ENCODE measurements around the gene PRSS58.

The PRSS58 gene, protein sequence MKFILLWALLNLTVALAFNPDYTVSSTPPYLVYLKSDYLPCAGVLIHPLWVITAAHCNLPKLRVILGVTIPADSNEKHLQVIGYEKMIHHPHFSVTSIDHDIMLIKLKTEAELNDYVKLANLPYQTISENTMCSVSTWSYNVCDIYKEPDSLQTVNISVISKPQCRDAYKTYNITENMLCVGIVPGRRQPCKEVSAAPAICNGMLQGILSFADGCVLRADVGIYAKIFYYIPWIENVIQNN

DNA sequence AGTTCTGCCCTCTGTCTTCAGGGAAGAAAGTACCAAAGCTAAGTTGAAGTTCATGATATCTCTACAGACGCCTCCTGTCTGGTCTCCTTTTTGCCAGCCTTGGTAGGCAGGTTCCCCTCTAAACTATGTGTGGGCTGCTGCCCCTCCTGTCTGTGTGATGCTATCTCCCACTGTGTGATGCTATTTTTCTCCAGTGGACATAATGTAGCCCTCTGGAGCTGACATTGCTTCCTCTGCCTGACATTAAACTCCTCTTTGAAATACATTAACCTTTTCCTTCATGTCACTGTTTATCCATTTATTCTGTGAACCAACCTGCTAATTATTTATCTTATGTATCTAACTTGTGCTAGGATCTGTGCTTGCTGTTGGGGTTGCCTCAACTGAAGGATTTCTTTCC lies at the start of gene PRSS58:
PRSS58 (minus strand) TSS at position 101 of the 400 bp plus-strand sequence. CDS start 351 bp downstream, outside the sequence.
- no peak for DNase-seq

DNA sequence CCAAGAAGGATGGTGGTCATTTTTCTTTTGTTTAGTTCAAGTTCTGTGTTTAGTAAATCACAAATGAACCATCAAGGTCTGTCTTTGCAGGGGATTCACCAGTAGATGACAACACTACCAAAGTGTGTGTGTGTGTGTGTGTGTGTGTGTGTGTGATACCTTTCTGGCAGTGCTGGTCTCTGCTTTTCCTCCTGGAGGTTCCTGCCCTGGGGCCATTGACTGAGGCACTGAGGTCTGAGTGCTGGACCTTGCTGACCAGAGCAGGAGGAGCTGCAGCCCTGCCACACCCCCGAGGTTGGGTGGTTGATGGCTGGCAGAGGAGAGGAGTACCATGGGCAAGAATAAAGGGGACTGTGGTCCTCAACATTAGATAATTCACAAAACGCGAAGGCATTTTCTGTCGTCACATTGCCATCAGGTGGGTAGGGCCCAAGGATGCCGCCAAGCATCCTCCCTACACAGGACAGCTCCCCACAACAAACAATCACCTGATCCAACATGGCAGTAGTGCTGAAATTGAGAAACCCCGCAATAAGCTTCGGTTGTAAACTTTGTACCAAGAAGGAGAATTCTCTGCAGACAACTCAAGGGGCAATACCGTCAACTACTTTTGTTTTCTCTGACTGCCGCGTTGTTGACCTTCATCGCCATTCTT lies 49.5 kb upstream of the PRSS58 start:
- no peak for DNase-seq

DNA sequence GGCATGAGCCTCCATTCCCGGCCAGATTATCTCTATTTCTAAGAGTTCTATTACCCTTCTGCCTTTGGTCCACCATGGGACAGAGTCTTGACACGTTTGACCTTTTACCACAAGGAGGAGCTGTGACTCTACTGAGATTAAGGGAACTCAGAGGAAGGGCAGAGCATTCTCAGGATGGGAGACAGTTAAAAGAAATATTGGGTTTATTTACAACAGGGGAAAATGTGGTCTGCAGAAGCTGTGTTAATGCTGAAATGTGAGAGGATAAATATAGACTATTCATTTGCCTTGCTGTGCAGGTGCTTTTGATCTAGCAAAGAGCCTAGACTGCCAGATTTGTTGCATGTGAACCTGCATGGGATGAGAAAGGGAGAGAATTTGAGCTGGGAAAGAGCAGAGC lies 45.8 kb upstream of the PRSS58 start:
- DNase-seq, result no peak

DNA sequence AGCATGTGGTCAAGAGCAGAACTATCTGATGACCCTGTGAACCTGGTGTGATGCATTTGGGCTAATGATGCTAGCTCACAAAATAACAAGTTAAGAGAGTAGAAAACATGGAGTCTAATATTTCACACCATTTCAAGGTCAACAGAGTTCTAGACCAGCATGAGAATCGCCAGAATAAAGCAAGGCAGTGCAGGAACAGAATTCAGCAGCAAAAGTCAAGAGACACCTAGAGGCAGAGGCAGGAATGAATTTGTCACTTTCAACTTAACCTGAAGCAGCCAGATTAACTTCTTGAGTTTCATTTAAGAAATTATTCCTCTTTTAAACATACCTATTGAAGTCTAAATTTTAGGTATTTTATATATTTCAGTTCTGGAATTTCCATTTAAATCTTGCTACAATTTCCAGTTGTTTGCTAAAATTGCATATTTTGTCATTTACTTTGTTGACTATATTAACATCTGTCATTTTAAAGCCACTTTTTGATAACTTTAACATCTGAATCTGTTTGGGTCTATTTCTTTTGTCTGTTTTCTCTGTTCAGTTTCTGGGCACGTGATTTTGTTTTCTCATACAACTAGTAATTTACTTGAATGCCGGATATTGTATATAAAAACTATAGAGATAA lies 44.2 kb upstream of the PRSS58 start:
- DNase-seq, result no peak

DNA sequence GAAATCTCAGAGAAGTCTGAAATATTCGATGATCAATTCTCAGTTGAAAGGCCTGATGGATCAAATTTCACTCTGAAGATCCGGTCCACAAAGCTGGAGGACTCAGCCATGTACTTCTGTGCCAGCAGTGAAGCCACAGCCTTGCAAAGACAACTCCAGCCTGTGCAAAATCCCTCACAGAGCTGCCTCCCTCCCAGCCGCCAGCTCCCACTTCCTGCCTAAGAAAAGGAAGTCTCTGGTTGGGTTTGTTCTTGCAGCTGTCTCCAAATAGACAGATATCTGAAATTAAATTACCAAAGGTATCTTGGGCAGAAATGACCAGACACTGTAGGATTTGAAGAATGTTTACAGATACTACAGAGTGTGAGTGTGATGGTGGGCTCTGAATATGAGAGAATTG lies 43.4 kb upstream of the PRSS58 start:
- no peak for DNase-seq

DNA sequence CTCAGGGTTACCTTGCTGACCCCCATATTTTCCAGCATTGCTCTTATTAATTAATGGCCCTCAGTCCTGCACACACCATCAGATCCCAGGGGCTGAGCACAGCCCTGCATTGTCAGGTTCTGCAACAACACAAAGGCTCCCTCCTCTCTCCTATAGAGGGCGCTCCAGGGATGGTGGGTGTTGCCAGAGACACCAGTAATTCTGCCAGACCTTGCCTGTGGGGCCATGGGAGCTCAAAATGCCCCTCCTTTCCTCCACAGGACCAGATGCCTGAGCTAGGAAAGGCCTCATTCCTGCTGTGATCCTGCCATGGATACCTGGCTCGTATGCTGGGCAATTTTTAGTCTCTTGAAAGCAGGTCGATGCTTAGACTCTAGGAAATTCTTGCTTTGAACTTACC lies 42.8 kb upstream of the PRSS58 start:
- no peak for DNase-seq

DNA sequence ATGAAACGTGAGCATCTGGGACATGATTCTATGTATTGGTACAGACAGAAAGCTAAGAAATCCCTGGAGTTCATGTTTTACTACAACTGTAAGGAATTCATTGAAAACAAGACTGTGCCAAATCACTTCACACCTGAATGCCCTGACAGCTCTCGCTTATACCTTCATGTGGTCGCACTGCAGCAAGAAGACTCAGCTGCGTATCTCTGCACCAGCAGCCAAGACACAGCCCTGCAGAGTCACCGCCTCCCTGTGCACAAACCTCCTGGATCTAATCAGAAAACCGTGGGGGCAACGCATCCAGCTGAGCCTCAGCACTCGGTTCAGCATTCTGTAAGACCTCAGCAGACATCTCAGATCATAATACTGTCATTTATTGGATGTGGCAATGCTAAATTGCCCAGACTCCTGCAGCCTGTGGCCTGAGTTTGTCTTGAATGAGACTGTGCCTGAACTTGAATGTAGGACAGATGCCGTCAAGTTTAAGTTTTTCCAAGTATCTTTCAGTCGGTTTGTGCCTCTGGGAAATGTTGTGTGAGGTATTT lies 41.5 kb upstream of the PRSS58 start:
- DNase-seq, result no peak

DNA sequence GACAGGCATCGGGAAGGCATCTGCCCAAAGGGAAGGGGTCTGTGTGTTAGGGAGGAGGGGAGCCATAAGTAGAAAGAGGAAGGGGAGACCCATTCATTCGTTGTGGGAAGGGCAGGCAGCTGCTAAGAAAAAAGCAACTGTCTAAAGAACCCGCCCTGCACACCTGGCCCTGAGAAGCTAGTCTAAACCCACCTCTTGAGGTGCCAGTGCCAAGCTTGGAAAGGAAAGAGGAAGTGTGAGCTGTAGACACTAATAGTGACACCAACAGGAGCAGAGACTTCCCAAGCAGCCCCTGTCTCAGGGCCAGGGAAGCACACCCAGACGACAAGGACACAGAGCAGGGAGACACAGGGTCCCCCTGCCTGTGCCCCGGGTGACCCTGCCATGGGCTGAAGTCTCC lies 40.8 kb upstream of the PRSS58 start:
- DNase-seq, result no peak

DNA sequence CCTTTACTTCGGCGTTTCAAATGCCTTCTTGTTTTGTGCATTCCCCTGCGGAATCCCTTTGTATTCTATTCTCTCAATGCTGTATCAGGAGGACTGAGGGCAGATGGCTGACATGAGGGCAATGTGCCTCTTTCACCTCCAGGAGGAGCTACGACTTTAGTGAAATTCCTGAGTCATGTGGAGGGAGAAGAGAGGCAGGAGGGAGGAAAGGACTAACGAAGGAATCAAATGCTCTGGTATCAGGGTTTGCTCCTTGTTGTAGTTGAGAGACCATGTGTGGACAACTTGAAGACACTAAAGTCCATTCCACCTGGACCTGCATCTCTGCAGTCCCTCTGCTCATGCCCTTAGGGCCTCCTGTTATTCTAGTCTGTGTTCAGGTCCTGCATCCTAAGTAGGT lies 40.2 kb upstream of the PRSS58 start:
- DNase-seq, result no peak

DNA sequence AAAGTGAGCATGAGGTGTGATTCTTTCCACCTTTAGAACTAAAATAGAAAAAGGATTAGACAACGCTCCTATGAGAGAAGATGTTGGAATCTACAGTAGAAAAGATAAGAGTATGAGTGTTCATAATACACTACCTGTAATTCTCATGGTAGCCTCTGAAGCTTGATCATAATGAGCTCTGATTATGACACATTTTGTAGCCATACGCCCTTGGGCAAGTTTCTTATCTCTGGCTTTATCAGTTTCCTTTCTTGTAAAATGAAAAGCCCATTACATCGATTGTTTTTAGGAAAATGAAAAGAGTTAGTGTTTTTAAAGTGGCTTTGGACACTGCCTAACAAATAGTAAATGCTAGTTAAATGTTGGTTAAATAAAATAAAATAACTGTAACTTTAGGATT lies 22.4 kb upstream of the PRSS58 start:
- DNase-seq, result no peak

DNA sequence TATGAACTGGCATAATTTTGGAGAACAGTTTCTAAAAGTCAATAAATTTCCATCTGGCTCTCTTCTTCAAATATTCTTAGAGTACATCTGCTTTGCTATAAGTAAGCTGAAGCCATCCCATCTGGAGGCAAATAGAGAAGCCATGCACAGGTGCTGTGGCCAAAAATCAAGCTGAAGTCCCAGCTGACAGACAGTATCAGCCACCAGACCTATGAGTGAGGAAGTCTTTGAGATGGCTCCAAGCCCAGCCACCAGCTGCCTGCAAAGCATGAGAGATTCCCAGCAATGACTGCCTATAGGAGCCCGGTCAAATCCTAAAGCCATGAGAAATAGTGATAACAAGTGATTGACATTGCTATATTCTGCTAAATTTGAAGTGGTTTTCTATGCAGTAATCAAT lies 21.7 kb upstream of the PRSS58 start:
- DNase-seq, result no peak

DNA sequence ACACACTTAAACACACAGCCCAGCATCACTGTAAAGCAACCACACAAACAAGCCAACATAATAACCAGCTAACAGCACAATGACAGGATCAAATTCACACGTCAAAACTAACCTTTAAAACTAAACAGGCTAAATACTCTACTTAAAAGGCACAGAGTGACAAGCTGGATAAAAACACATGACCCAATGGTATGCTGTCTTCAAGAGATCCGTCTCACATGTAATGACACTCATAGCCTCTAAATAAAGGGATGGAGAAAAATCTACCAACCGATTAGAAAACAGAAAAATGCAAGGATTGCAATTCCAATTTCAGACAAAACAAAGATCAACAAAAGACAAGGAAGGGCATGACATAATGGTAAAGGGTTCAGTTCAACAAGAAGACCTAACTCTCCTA lies 17.2 kb upstream of the PRSS58 start:
- DNase-seq, result no peak

DNA sequence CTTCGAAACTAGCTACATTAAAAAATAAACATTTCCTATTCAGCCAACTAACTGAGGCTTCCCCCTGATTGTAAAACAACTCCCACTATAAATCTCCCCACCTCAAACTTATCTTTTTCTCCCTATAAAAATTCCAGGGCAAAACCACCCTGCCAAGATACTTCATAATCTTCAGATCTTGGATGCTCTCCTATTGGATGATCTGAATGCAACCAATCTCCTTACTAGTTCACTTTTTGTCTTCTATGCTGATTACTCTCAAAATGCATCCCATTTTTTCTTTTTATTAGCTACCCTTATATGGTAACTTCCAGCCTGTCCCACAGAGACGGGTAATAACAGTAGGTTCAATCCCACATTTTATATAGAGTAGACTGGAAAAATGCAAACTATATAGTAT lies 15.0 kb upstream of the PRSS58 start:
- no peak for DNase-seq

DNA sequence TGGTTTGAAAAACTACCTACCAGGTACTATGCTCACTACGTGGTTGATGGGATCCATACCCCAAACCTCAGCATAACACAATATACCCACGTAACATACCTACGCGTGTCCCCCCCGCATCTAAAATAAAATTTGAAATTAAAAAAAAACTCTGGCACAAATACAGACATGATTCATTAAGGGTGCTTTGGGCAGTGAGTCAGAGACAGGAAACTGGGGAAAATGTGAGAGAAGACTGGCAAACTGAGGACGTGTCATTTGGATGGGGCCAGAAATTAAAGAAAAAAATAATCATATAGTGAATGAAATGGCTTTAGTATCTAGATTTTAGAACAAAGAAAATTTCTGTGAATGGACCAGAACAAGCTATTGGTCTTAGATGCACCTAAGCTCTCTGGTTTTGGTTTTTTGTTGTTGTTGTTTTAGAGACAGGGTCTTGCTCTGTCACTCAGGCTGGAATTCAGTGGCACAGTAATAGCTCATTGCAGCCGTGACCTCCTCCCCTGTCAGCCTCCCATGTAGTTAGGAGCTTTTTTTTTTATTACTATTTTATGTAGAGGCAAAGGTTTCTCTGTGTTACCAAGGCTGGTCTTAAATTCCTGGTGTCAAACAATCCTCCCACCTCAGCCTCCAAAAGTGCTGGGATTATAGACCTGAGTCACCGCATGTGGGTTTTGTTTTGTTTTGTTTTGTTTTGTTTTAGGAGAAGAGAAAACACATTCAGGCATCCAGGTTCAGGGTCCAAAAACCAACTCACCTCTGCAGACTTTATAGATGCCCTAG lies 5.9 kb upstream of the PRSS58 start:
- no peak for DNase-seq

DNA sequence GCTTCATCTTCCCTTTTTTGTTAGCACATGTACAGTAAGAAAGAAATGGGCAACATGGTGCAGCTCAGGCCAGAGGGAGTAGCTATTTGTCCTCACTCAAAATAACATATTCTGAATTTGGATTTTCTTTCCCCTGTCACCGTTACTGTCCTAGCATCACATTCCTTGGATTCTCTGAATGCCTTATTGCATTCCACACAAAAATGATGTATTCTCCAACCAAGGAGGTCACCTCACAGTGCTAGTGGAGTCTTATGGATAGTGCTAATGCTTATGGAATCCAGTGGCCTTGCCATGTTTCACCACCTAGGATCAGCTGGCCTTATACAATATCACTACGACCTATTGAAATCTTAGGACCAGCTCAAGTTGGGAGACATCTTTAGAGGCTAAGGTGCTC lies 7.2 kb downstream of the PRSS58 start:
- no peak for DNase-seq

DNA sequence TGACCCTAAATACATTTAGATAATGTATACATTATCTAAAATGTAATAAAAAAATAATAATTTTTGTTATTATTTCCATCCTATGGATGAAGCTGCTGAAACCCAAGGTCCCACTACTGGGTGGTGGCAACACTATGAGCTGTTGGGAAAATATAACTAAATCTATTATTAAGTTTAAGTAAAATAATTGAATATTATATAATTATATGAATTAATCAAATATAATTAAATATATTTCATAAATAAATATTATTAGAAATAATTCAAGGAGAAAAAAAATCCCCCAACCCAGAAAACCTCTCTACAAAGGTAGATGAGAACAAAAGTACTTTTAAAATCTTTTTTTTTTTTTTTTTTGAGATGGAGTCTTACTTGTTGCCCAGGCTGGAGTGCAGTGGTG lies 7.9 kb downstream of the PRSS58 start:
- DNase-seq, result no peak

DNA sequence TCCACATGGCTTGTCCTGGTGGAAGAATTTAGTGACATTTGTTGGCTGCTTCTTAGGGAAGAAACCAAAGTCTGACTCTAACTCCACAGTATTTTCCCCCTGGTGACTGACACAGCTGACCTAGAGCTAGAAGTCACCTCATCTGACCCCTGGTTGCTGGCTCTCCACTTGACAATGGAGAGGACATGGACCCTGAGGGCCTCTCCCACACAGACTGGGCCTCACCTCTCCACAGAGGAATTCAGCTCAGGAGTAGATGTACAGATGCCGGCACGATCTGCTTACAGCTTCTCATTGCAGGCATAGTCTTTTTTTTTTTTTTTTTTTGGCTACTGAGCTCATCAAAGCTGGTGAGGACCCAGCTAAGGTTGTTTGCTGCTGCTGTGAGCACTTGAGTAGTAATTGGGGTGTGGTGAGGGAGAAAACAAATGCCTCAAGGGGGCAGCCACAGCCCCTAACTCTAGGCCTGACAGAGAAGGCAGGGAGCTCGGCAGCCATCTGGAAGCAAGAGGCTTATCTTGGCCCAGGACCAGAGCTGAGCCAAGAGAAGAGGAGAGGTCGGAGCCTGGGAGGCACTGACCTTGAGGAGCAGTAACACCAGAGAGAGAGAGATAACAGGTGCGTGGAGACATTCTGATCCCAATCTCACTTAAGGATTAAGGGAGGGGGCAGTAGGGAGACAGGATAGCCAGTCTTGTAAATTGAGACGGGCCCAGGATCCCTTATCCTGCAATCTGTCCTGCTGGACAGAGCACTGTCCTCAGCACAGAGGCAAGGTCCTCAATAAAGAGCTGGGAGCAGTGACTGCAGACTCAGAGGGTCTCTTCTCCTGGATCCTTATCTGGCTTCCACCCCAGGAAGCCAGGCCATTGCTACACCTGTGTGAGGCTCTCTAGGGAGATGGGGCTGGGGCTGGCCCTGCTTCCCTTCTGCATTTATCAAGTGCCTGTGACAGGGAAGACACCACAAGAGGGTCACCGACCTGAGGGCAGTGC lies 9.4 kb downstream of the PRSS58 start:
- no peak for DNase-seq

DNA sequence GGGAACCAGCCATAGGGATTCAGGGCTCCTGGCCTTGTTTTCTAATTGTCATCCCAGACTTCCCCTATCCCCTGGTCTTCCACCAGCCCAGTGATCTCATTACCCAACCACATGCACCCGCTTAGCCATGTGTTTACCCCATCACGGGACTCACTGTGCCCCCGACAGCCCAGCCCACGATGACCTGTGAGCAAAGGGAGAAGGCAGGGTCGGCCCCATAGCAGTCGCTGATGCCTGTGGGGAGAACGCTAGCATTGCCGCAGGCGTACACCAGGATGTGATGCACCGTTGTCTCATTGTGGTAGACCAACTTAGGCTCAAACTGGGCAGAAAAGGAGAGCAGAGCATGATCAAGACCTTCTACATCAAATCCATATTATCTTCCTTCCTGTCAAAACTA lies 14.0 kb downstream of the PRSS58 start:
- no peak for DNase-seq

DNA sequence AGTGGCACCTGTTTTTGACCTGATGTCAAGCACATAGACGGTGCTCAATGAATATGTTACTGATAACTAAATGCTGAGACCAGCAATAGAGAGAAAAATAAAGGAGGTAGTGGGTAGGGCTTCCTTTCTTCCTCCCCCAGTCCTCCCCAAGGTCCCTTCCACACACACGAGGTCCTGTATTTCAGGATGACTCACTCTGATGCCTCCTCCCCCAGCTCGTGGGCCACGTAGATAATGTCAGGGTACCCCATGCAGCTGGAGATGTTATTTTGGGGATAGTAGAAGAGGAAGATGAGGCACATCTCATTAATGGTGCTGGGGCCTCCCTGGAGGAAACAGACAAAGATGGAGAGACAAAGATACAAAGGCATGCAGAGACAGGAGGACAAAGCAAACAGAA lies 17.3 kb downstream of the PRSS58 start:
- DNase-seq, result no peak

DNA sequence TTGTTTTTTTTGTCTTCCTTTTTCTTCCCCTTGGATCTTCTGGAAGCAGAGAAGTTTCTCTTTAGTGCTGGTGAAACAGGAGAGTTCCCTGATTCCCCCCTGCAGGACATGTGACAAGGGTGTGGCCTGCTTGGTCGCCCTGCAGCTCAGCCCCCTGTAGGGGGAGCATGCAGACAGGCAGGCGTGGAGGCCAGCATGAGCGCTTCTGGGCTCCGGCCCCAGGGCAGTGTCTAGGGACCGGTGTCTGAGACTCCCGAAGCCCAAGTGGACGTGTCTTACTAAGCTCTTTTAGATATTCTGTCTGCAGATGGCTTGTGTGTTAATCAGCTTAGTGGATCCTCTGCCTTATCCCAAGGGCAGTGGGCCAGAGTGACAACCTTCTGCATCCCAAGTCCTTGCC lies 26.1 kb downstream of the PRSS58 start:
- DNase-seq, result no peak

DNA sequence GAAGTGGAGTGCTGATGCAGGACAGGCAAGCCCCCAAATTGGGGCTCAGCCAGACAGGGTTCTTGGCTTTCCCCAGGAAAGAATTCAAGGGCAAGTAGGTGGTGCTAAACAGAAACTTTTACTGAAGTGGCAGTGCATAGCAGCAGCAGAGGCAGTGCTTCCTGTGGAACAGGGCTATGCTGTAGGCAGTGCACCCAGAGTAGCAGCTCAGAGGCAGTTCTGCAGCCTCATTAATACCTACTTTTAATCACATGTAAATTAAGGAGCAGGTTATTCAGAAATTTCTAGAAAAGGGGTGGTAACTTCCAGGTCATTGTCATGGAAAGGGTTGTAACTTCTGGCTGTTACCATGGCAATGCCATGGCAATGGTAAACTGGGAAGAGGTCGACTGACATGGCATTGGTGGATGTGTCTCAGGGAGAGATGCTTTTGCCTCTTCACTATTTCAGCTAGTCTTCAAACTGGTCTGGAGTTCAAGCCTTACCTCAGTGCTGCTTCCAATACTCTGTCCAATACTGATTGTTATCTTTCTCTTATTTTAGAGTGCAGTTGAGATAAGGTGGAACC lies 29.2 kb downstream of the PRSS58 start:
- DNase-seq, result no peak

Data from hippocampal formation (tissue), 2 donors.